IMR-90 (cell line): ENCODE results near the gene ABT1. TPM values are rescaled to one million over a fixed set of nuclear protein-coding genes. Genes with fewer than 3 reads are reported as not detected.

Source experiments
- ATAC-seq: fragments of 200-7000 bp; cut with Tn5 transposase; 2 replicates; pipeline ENCODE4 v1.9.1; 2020; ENCODE audit warnings: low read depth, mild to moderate bottlenecking, moderate library complexity
- BruUV-seq: library from RNA; stranded (reverse); fragments of 400-500 nt; replicated peaks from 2 replicates; lab custom pipeline; 2021; lab: Mats Ljungman, UMichigan
- CTCF ChIA-PET: fragments of 300-600 bp; formaldehyde crosslinking; extraction: SDS; loops from one replicate; lab custom pipeline; 2021; ENCODE audit warnings: antibody characterized with exemption; lab: Yijun Ruan, JAX
- POLR2A ChIA-PET: fragments of 300-600 bp; sonication (Branson Sonifier 250); formaldehyde crosslinking; loops from one replicate; lab custom pipeline; 2022; ENCODE audit warnings: antibody characterized with exemption; ENCODE audit not compliant: unreplicated experiment; lab: Charles Lee
- DNase-seq: peaks from one replicate; pipeline ENCODE4 v3.0.0; 2013
- H2AFZ ChIP-seq: replicated peaks from 2 replicates; pipeline ENCODE3; 2013; ENCODE audit warnings: low read length, mild to moderate bottlenecking; ENCODE audit not compliant: poor library complexity
- H2AK5ac ChIP-seq: 2 replicates; pipeline ENCODE4 v1.6.1; 2013; ENCODE audit warnings: low read depth, low read length, inconsistent platforms
- H2AK9ac ChIP-seq: replicated peaks from 2 replicates; pipeline ENCODE3; 2013; ENCODE audit warnings: mild to moderate bottlenecking, low read depth, low read length, moderate library complexity; ENCODE audit not compliant: poor library complexity
- H2BK120ac ChIP-seq: 2 replicates; pipeline ENCODE4 v1.6.1; 2013; ENCODE audit warnings: low read depth, low read length, inconsistent platforms
- H2BK15ac ChIP-seq: 3 replicates; pipeline ENCODE4 v1.6.1; 2013; ENCODE audit warnings: low read depth, low read length, inconsistent platforms
- H2BK20ac ChIP-seq: 2 replicates; pipeline ENCODE4 v1.6.1; 2013; ENCODE audit warnings: low read depth, mild to moderate bottlenecking, inconsistent platforms, low read length, moderate library complexity
- H2BK5ac ChIP-seq: 2 replicates; pipeline ENCODE4 v1.6.1; 2013; ENCODE audit warnings: mild to moderate bottlenecking, low read depth, low read length, inconsistent platforms; ENCODE audit not compliant: poor library complexity, severe bottlenecking
- H3K14ac ChIP-seq: replicated peaks from 2 replicates; pipeline ENCODE4 v1.6.1; 2013; ENCODE audit warnings: low read depth, low read length, inconsistent platforms
- H3K18ac ChIP-seq: 2 replicates; pipeline ENCODE4 v1.6.1; 2013; ENCODE audit warnings: low read depth, low read length, control low read depth
- H3K23ac ChIP-seq: 2 replicates; pipeline ENCODE4 v1.6.1; 2013; ENCODE audit warnings: low read depth, low read length, inconsistent platforms
- H3K27ac ChIP-seq: 2 replicates; pipeline ENCODE4 v1.5.1; 2013; ENCODE audit warnings: mild to moderate bottlenecking, control low read depth, low read length; ENCODE audit not compliant: insufficient read depth
- H3K27me3 ChIP-seq: 2 replicates; pipeline ENCODE4 v1.6.1; 2013; ENCODE audit warnings: low read length; ENCODE audit not compliant: control insufficient read depth, insufficient read depth
- H3K36me3 ChIP-seq: 2 replicates; pipeline ENCODE4 v1.6.1; 2013; ENCODE audit warnings: low read length, mixed read lengths; ENCODE audit not compliant: control insufficient read depth, insufficient read depth
- H3K4ac ChIP-seq: 2 replicates; pipeline ENCODE4 v1.6.1; 2013; ENCODE audit warnings: low read depth, low read length, inconsistent platforms
- H3K4me1 ChIP-seq: 2 replicates; pipeline ENCODE4 v1.6.1; 2013; ENCODE audit warnings: low read length, mixed read lengths; ENCODE audit not compliant: control insufficient read depth, insufficient read depth
- H3K4me2 ChIP-seq: 2 replicates; pipeline ENCODE4 v1.6.1; 2013; ENCODE audit warnings: low read depth, mild to moderate bottlenecking, control low read depth, low read length, moderate library complexity
- H3K4me3 ChIP-seq: 2 replicates; pipeline ENCODE4 v1.5.1; 2013; ENCODE audit warnings: low read depth, mild to moderate bottlenecking, control low read depth, low read length, moderate library complexity; ENCODE audit not compliant: insufficient read depth
- H3K56ac ChIP-seq: 2 replicates; pipeline ENCODE4 v1.6.1; 2013; ENCODE audit warnings: low read length, inconsistent platforms; ENCODE audit not compliant: insufficient read depth; ENCODE audit errors: extremely low read depth
- H3K79me1 ChIP-seq, 2 experiments: 2 replicates each; pipeline ENCODE4 v1.6.1; 2013; ENCODE audit warnings: low read length in 2 of 2, inconsistent platforms in 1 of 2, low read depth in 1 of 2
- H3K9ac ChIP-seq: 2 replicates; pipeline ENCODE4 v1.6.1; 2013; ENCODE audit warnings: low read depth, low read length, control low read depth
- H3K9me1 ChIP-seq: 2 replicates; pipeline ENCODE4 v1.6.1; 2013; ENCODE audit warnings: low read length, inconsistent platforms; ENCODE audit not compliant: insufficient read depth
- H3K9me3 ChIP-seq: 2 replicates; pipeline ENCODE4 v1.6.1; 2013; ENCODE audit warnings: low read length; ENCODE audit not compliant: control insufficient read depth, insufficient read depth
- H4K20me1 ChIP-seq: 2 replicates; pipeline ENCODE4 v1.6.1; 2013; ENCODE audit warnings: low read length, inconsistent platforms; ENCODE audit not compliant: insufficient read depth
- H4K5ac ChIP-seq: 2 replicates; pipeline ENCODE4 v1.6.1; 2013; ENCODE audit warnings: mild to moderate bottlenecking, low read depth, low read length, control low read depth
- H4K8ac ChIP-seq, 2 experiments: 2 replicates each; pipeline ENCODE4 v1.6.1; 2013; ENCODE audit warnings: low read depth in 2 of 2, low read length in 2 of 2, control low read depth in 1 of 2, inconsistent platforms in 1 of 2
- H4K91ac ChIP-seq: 2 replicates; pipeline ENCODE4 v1.6.1; 2013; ENCODE audit warnings: low read depth, low read length, inconsistent platforms; ENCODE audit not compliant: insufficient read depth
- BHLHE40 ChIP-seq: fragments of 150-350 bp; IDR thresholded peaks from 2 replicates; pipeline ENCODE4 v1.6.1; 2016; ENCODE audit warnings: mild to moderate bottlenecking, low read depth, low read length
- CHD1 ChIP-seq: IDR thresholded peaks from 2 replicates; pipeline ENCODE4 v1.6.1; 2012; ENCODE audit warnings: low read depth, low read length, improper control_type of control experiment
- FOS ChIP-seq: fragments of 150-350 bp; IDR thresholded peaks from 2 replicates; pipeline ENCODE4 v1.6.1; 2016; ENCODE audit warnings: low read depth, low read length
- MXI1 ChIP-seq: IDR thresholded peaks from 2 replicates; pipeline ENCODE4 v1.6.1; 2012; ENCODE audit warnings: low read depth, mild to moderate bottlenecking, low read length, moderate library complexity, borderline replicate concordance
- NFE2L2 ChIP-seq: fragments of 150-350 bp; IDR thresholded peaks from 2 replicates; pipeline ENCODE4 v1.6.1; 2016; ENCODE audit warnings: low read depth, mild to moderate bottlenecking, low read length
- RAD21 ChIP-seq: IDR thresholded peaks from 2 replicates; pipeline ENCODE4 v1.6.1; 2012; ENCODE audit warnings: low read length, improper control_type of control experiment
- RCOR1 ChIP-seq: IDR thresholded peaks from 2 replicates; pipeline ENCODE4 v1.6.1; 2012; ENCODE audit warnings: mild to moderate bottlenecking, low read length, improper control_type of control experiment; ENCODE audit not compliant: insufficient replicate concordance
- RFX5 ChIP-seq: IDR thresholded peaks from 2 replicates; pipeline ENCODE4 v1.8.0; 2012; ENCODE audit warnings: low read depth, mild to moderate bottlenecking, low read length, moderate library complexity
- WGBS, 2 experiments: methylation state at CpG; one replicate each; pipeline versions ENCODE4 v1.1.5 to v1.1.7; 2013; ENCODE audit warnings: missing lambda C conversion rate in 2 of 2; ENCODE audit not compliant: insufficient read length in 1 of 2; ENCODE audit errors: extremely low coverage in 2 of 2; 5-methylcytosine and 5-hydroxymethylcytosine counted together
- dilution Hi-C: fragments of 300-500 bp; cut with HindIII; formaldehyde crosslinking; loops from one replicate; pipeline ENCODE4 v1.14.3; 2018; ENCODE audit warnings: low sequenced_read_pairs; ENCODE audit not compliant: unreplicated experiment
- in situ Hi-C: fragments of 300-500 bp; cut with MboI; formaldehyde crosslinking; loops from 3 replicates; pipeline ENCODE4 v1.14.3; 2019; ENCODE audit warnings: low sequenced_read_pairs, inconsistent platforms, mixed read lengths
- intact Hi-C: fragments of 100-400 bp; cut with micrococcal nuclease; formaldehyde crosslinking; loops from 2 replicates; pipeline ENCODE4 v1.10.0; 2022
- polyA plus RNA-seq, 3 experiments: library from polyadenylated mRNA; depleted of rRNA; stranded (reverse); fragments of >200 nt; gene quantifications; 2 replicates each; pipeline ENCODE4 v1.2.3, GENCODE V29; 2012; ENCODE audit warnings: low replicate concordance in 1 of 3
- total RNA-seq: library from RNA; depleted of rRNA; stranded (reverse); fragments of >200 nt; gene quantifications from 2 replicates; pipeline ENCODE4 v1.2.3, GENCODE V29; 2012
- TF ChIP-seq, protein P1 (sequence below): conservative IDR thresholded peaks from 2 replicates; pipeline ENCODE4 v1.5.1; 2012; ENCODE audit warnings: mild to moderate bottlenecking, low read depth, low read length, improper control_type of control experiment

The ABT1 gene
- total and polyA plus RNA-seq, 2 of the 4 experiments (the other 2 are of a cell fraction): 15.2 to 15.4 TPM

DNA sequence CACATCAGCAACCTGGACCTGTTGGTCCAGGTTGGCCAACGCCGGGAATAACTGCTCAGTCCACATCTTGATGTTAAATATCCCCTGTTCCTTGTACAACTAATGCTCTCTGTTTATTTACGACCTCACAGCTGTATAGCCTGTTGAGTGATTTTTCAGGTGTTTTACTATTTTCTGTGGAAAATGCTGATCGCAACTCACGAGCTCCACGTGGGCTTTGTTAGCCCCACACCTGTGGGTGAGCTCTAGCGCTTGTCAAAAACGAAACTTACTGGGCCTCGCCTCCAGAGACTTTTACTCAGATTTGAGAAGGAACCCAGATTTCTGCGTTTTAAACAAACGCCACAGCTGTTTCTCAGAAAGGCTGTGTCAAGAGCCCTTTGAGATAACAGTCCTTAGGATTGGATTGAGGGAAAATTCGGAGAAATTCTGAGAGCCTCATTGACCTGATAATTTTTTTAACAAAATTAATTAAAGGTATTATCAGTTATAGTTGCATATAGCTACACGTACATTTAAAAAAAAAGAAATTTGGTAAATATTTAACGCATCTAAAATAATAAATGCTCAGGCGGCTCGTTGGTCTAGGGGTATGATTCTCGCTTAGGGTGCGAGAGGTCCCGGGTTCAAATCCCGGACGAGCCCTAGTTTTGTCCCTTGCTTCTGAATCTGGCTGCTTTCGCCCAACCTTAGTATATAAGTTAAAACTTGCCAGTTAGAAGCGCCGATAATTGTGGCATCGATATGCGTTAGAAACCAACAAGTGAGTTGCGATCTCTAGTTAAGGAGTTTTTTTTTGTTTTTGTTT, 41.9 kb upstream of the ABT1 start:
- peak overlapping the region; percentile 11 for H2AFZ ChIP-seq
- no peak overlapping the region; the same call in 1 of the 2 replicates for H3K27ac ChIP-seq
- H2AK9ac ChIP-seq: no peak overlapping the region
- H3K9ac ChIP-seq: peak overlapping the region; percentile 31
- dilution Hi-C loops: no loop called here
- H3K79me1 ChIP-seq: no peaks in the 10 kb centered on the region
- no peak overlapping the region for H3K23ac ChIP-seq
- H3K9me3 ChIP-seq: no peaks in the 10 kb centered on the region
- H2BK120ac ChIP-seq: no peak overlapping the region
- no peak overlapping the region for H3K56ac ChIP-seq
- H2BK20ac ChIP-seq: no peak overlapping the region
- H4K91ac ChIP-seq: no peak overlapping the region
- H3K36me3 ChIP-seq: no peaks in the 10 kb centered on the region
- BruUV-seq: no TSS peak
- peaks cover 9% of the 10 kb centered on the region for H4K20me1 ChIP-seq
- no peak overlapping the region for H2AK5ac ChIP-seq
- no peak overlapping the region for H2BK15ac ChIP-seq
- no peak overlapping the region for H3K14ac ChIP-seq
- ATAC-seq (peak; percentile 24), DNase-seq (peak; percentile 68)
- H3K4me1 ChIP-seq: no peaks in the 10 kb centered on the region
- H2BK5ac ChIP-seq: peak overlapping the region; percentile 11
- H3K4me2 ChIP-seq: peak overlapping the region; percentile 94
- H3K27me3 ChIP-seq: no peaks in the 10 kb centered on the region
- peak overlapping the region; percentile 58 for H3K4me3 ChIP-seq
- ChIA-PET POLR2A (no interaction called here), CTCF (interaction anchor here (0.6 kb wide), 2 partner anchors 162 to 602 kb away, joined by 3 to 4 read pairs; no protein-coding TSS in a partner anchor)
- H4K8ac ChIP-seq: no peak overlapping the region
- in situ Hi-C loops: no loop called here
- H3K18ac ChIP-seq: no peak overlapping the region; the same call in 1 of the 2 replicates
- no peak overlapping the region for H4K5ac ChIP-seq
- WGBS, 2 experiments: 20% methylated on average over 1 of the region's 27 CpGs; no CpG with 5 or more reads in 1 of the 2 experiments
- H3K9me1 ChIP-seq: no peaks in the 10 kb centered on the region
- intact Hi-C loops: loop anchor here (5.0 to 10.0 kb wide), 2 partner anchors 33 to 230 kb away; no protein-coding TSS in a partner anchor
- TF ChIP-seq RFX5 (no peak), CHD1 (no peak), BHLHE40 (no peak), FOS (peak; percentile 46; the same call in 1 of the 2 replicates), MXI1 (no peak), RAD21 (no peak), RCOR1 (no peak), NFE2L2 (no peak)
- TF ChIP-seq, protein P1, sequence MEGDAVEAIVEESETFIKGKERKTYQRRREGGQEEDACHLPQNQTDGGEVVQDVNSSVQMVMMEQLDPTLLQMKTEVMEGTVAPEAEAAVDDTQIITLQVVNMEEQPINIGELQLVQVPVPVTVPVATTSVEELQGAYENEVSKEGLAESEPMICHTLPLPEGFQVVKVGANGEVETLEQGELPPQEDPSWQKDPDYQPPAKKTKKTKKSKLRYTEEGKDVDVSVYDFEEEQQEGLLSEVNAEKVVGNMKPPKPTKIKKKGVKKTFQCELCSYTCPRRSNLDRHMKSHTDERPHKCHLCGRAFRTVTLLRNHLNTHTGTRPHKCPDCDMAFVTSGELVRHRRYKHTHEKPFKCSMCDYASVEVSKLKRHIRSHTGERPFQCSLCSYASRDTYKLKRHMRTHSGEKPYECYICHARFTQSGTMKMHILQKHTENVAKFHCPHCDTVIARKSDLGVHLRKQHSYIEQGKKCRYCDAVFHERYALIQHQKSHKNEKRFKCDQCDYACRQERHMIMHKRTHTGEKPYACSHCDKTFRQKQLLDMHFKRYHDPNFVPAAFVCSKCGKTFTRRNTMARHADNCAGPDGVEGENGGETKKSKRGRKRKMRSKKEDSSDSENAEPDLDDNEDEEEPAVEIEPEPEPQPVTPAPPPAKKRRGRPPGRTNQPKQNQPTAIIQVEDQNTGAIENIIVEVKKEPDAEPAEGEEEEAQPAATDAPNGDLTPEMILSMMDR: no peak
- H3K4ac ChIP-seq: no peak overlapping the region
